ENCODE data around the gene FBXO45.
"Not testable (repeated sequence)": the region's sequence is repeated elsewhere in the genome, so short reads cannot be mapped to it uniquely, and the experiment has no call there.

The FBXO45 gene, protein sequence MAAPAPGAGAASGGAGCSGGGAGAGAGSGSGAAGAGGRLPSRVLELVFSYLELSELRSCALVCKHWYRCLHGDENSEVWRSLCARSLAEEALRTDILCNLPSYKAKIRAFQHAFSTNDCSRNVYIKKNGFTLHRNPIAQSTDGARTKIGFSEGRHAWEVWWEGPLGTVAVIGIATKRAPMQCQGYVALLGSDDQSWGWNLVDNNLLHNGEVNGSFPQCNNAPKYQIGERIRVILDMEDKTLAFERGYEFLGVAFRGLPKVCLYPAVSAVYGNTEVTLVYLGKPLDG

GRCh38 chr3:196568246-196569002 is at the start of gene FBXO45, which contains the start of gene WDR53:
TSS of gene FBXO45 (plus strand) at chr3:196568660. CDS start at chr3:196568985, 325 bp downstream.
TSS of gene WDR53 (minus strand) at chr3:196568554. CDS start at chr3:196561475, 7,079 bp downstream.
- peaks cover 51% of the 10 kb centered on the region for H3K36me3 Mint-ChIP-seq
- no peaks in the 10 kb centered on the region for H3K9me3 Mint-ChIP-seq
- DNase-seq (ENCODE audit: low spot score in 2 of 2) (peak; percentile 92 to 96), ATAC-seq (peak; percentile 98)
- peak within 1 kb of the TSS; percentile 83 for H3K4me3 Mint-ChIP-seq
- peak within 1 kb of the TSS; percentile 91 for H3K27ac Mint-ChIP-seq
- peaks cover 40% of the 10 kb centered on the region for H3K4me1 Mint-ChIP-seq

GRCh38 chr3:196518966-196519717 is 49.3 kb upstream of the FBXO45 start:
- peak; percentile 48 to 80 for DNase-seq (ENCODE audit: low spot score in 2 of 2)
- Mint-ChIP-seq H3K4me1 (peaks cover under 1% of the 10 kb centered on the region), H3K4me3 (no peak overlapping the region), H3K9me3 (peaks cover 13% of the 10 kb centered on the region), H3K27ac (no peak overlapping the region), H3K36me3 (no peaks in the 10 kb centered on the region)
- ATAC-seq, result peak; percentile 79

DNA sequence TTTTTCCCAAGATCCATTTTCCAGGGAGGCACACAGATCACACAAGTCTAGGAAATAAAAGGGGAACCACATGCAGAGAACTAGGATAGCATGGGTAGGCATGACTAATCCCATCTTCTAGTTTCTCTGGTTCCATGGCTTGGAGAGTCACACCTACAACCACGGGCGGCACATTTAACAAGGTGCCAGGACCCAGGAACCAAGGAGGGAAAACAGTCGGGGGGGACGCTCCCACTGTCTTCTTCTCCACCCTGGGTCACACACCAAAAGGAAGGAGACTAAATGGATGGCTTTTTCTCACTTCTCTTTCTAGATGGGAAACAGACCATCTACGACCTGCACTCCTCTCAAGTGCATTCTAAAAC is 48.8 kb upstream of the FBXO45 start:
- no peak overlapping the region for H3K27ac Mint-ChIP-seq

DNA sequence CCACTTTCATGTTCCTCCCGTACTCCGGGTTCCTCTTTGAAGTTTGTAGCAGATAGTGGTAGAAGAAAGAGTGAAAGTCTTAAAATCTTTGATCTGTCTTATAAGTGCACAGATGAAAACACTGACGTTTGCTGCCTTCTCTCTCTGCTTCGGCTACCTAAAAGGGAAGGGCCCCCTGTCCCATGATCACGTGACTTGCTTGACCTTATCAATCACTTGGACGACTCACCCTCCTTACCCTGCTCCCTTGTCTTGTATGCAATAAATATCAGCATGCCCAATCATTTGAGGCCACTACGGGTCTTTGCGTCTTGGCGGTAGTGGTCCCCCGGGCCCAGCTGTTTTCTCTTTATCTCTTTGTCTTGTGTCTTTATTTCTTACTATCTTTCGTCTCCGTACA is 47.2 kb upstream of the FBXO45 start:
- not testable (repeated sequence) for ATAC-seq; H3K36me3 Mint-ChIP-seq; H3K4me3 Mint-ChIP-seq; DNase-seq (ENCODE audit: low spot score in 2 of 2); H3K4me1 Mint-ChIP-seq; H3K27ac Mint-ChIP-seq
- H3K9me3 Mint-ChIP-seq, result peaks cover 13% of the 10 kb centered on the region

More for the DNA sequence above, 48.8 kb upstream of the FBXO45 start:
- Mint-ChIP-seq H3K4me3 (no peak overlapping the region), H3K36me3 (no peaks in the 10 kb centered on the region), H3K9me3 (peaks cover 13% of the 10 kb centered on the region), H3K4me1 (no peaks in the 10 kb centered on the region)
- peak in 1 of 2 donors; percentile 66 for DNase-seq (ENCODE audit: low spot score in 2 of 2)
- no peak for ATAC-seq

DNA sequence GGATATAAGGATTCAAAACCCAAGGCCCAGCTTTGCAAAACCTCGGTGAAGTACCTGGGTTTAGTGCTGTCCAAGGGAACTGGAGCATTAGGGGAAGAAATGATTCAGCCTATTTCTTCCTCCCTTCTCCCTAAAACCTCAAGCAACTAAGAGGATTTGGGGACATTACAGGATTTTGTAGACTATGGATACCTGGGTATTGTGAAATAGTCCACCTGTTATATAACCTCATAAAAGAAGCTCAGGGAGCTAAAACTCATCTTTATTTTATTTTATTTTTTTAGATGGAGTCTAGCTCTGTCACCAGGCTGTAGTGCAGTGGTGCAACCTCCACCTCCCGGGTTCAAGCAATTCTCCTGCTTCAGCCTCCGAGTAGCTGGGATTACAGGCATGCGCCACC is 44.6 kb upstream of the FBXO45 start:
- Mint-ChIP-seq H3K9me3 (peaks cover 13% of the 10 kb centered on the region), H3K27ac (no peak overlapping the region), H3K4me3 (no peak overlapping the region), H3K36me3 (no peaks in the 10 kb centered on the region), H3K4me1 (no peaks in the 10 kb centered on the region)
- DNase-seq (ENCODE audit: low spot score in 2 of 2), result no peak
- no peak for ATAC-seq

- ATAC-seq (no peak), DNase-seq (ENCODE audit: low spot score in 2 of 2) (no peak)
- H3K4me1 Mint-ChIP-seq, result no peaks in the 10 kb centered on the region
- no peak overlapping the region for H3K4me3 Mint-ChIP-seq
- no peak overlapping the region for H3K27ac Mint-ChIP-seq
- H3K36me3 Mint-ChIP-seq, result no peaks in the 10 kb centered on the region
- H3K9me3 Mint-ChIP-seq, result peaks cover 13% of the 10 kb centered on the region
Measured at GRCh38 chr3:196524527-196524926, 43.9 kb upstream of the FBXO45 start.

DNA sequence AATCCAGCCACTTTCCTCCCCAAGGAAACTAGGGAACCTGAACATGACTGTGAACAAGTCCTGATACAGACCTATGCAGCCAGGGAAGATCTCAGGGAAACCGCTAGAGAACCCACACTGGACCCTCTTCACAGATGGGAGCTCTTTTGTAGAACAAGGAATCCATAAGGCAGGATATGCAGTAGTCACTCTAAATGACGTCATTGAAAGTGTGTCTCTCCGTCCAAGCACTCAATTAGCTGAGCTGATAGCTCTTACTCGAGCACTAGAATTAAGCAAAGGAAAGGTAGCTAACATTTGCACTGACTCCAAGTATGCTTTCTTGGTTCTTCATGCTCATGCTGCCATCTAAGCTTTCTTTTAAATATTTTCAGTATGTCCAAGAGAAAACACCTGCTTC is 43.3 kb upstream of the FBXO45 start:
- Mint-ChIP-seq H3K4me1 (no peaks in the 10 kb centered on the region), H3K9me3 (peaks cover 13% of the 10 kb centered on the region), H3K36me3 (no peaks in the 10 kb centered on the region), H3K4me3 (no peak overlapping the region), H3K27ac (no peak overlapping the region)
- DNase-seq (ENCODE audit: low spot score in 2 of 2) (no peak), ATAC-seq (no peak)

- H3K36me3 Mint-ChIP-seq, result no peaks in the 10 kb centered on the region
- peak; percentile 96 to 98 for DNase-seq (ENCODE audit: low spot score in 2 of 2)
- peak overlapping the region; percentile 66 for H3K4me3 Mint-ChIP-seq
- H3K27ac Mint-ChIP-seq, result peak overlapping the region; percentile 37
- H3K9me3 Mint-ChIP-seq, result no peaks in the 10 kb centered on the region
- H3K4me1 Mint-ChIP-seq, result no peaks in the 10 kb centered on the region
- peak; percentile 98 for ATAC-seq
Measured at GRCh38 chr3:196528639-196529233, 39.7 kb upstream of the FBXO45 start.

GRCh38 chr3:196531418-196531817 is 37.0 kb upstream of the FBXO45 start:
- Mint-ChIP-seq H3K27ac (no peak overlapping the region), H3K4me1 (no peaks in the 10 kb centered on the region), H3K4me3 (no peak overlapping the region), H3K36me3 (no peaks in the 10 kb centered on the region), H3K9me3 (no peaks in the 10 kb centered on the region)
- ATAC-seq (no peak), DNase-seq (ENCODE audit: low spot score in 2 of 2) (no peak)

DNA sequence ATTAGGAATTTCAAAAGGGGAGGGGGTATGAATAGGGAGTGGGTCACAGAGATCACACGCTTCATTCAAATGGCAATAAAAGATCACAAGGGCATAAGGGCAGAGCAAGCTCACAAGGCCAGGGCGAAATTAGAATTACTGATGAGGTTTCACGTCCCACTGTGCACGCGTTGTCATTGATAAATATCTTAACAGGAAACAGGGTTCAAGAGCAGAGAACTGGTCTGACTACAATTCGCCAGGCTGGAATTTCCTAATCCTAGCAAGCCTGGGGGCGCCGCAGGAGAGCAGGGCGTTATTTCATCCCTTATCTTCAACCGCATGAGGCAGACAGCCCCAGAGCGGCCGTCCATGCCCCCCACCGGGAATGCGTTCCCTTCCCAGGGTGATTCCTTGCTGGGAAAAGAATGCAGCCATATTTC is 35.2 kb upstream of the FBXO45 start:
- H3K27ac Mint-ChIP-seq, result no peak overlapping the region
- H3K36me3 Mint-ChIP-seq, result no peaks in the 10 kb centered on the region
- H3K4me1 Mint-ChIP-seq, result no peaks in the 10 kb centered on the region
- no peaks in the 10 kb centered on the region for H3K9me3 Mint-ChIP-seq
- DNase-seq (ENCODE audit: low spot score in 2 of 2) (no peak), ATAC-seq (no peak)
- no peak overlapping the region for H3K4me3 Mint-ChIP-seq

- Mint-ChIP-seq H3K36me3 (no peaks in the 10 kb centered on the region), H3K4me1 (no peaks in the 10 kb centered on the region), H3K4me3 (no peak overlapping the region), H3K27ac (no peak overlapping the region), H3K9me3 (no peaks in the 10 kb centered on the region)
- DNase-seq (ENCODE audit: low spot score in 2 of 2) (peak; percentile 55 to 78), ATAC-seq (no peak)
Measured at GRCh38 chr3:196537319-196537984, 31.0 kb upstream of the FBXO45 start.

- no peaks in the 10 kb centered on the region for H3K36me3 Mint-ChIP-seq
- H3K4me1 Mint-ChIP-seq, result no peaks in the 10 kb centered on the region
- H3K27ac Mint-ChIP-seq, result no peak overlapping the region
- H3K9me3 Mint-ChIP-seq, result no peaks in the 10 kb centered on the region
- no peak for DNase-seq (ENCODE audit: low spot score in 2 of 2)
- ATAC-seq, result no peak
- H3K4me3 Mint-ChIP-seq, result no peak overlapping the region
Measured at GRCh38 chr3:196541684-196542445, 26.6 kb upstream of the FBXO45 start.

DNA sequence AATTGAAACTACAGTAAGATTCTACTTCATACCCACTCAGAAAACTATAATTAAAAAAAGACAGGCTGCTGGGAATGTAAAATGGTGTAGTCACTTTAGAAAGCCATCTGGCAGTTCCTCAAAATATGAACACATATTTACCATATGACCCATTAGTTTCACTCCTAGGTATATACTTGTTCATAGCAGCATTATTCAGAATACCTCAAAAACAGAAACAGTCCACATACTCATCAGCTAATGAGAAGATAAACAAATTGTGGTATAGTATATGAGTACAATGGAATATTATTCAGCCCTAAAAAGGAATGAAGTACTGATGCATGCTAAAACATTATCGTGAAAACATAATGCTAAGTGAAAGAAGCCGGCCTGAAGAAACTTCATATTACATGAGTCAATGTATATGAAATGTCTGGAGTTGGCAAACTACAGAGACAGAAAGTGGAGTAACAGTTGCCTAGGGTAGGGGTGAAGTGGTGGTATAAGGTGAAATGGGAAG is 23.9 kb upstream of the FBXO45 start:
- Mint-ChIP-seq H3K9me3 (no peaks in the 10 kb centered on the region), H3K4me1 (no peaks in the 10 kb centered on the region), H3K4me3 (no peak overlapping the region), H3K27ac (no peak overlapping the region), H3K36me3 (no peaks in the 10 kb centered on the region)
- ATAC-seq (peak; percentile 52), DNase-seq (ENCODE audit: low spot score in 2 of 2) (no peak)

DNA sequence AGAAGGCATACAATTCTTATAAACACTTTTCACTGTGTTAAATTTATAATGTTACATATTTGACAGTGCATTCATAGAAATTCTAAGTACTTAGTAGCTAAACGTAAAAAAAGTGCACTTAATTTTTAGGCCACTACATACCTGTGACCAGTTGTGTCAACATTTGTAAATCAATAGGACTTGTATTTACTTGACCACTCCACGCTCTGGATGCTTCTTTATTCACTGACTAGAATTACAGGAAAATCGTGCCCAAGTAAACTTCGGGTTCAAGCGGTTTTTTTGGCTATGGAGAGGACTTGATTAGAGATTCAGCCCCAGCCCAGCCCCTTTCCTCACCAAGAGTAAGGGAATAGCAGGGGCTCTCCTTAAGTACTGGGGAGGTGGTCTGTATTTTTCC is 21.9 kb upstream of the FBXO45 start:
- ATAC-seq, result no peak
- Mint-ChIP-seq H3K27ac (no peak overlapping the region), H3K4me1 (no peaks in the 10 kb centered on the region), H3K4me3 (no peak overlapping the region), H3K36me3 (no peaks in the 10 kb centered on the region), H3K9me3 (peaks cover 3% of the 10 kb centered on the region)
- no peak for DNase-seq (ENCODE audit: low spot score in 2 of 2)

Data from stimulated activated effector memory CD8-positive, alpha-beta T cell treated with anti-CD3 and anti-CD28 coated beads, Interleukin-12 subunit alpha, Interleukin-12 subunit beta, amount 100 ng/mL, for 72 hours (primary cell).